MCF 10A (cell line): ENCODE results near the gene ATP2C1. TPM values are rescaled to one million over a fixed set of nuclear protein-coding genes. Genes with fewer than 3 reads are reported as not detected.

Source experiments
- BruUV-seq: library from RNA; stranded (reverse); fragments of 400-500 nt; replicated peaks from 2 replicates; lab custom pipeline; 2021; lab: Mats Ljungman, UMichigan
- CTCF ChIA-PET: fragments of 300-600 bp; sonication (Branson Sonifier 250); formaldehyde crosslinking; extraction: SDS; loops from one replicate; lab custom pipeline; 2021; ENCODE audit warnings: antibody characterized with exemption, inconsistent platforms; lab: Yijun Ruan, JAX
- POLR2A ChIA-PET: fragments of 300-600, 350-650 bp; sonication (Branson Sonifier 250); formaldehyde crosslinking; extraction: SDS; loops from one replicate; lab custom pipeline; 2020; ENCODE audit warnings: antibody characterized with exemption, inconsistent platforms; lab: Yijun Ruan, JAX
- DNase-seq: peaks from one replicate; pipeline ENCODE4 v3.0.0-alpha.2; 2018; ENCODE audit not compliant: unreplicated experiment
- H3K27ac Mint-ChIP-seq: one replicate; pipeline ENCODE4 v1.8.0; 2022; ENCODE audit warnings: mild to moderate bottlenecking, low read depth, mixed read lengths; ENCODE audit not compliant: unreplicated experiment
- H3K27me3 Mint-ChIP-seq: one replicate; pipeline ENCODE4 v1.8.0; 2022; ENCODE audit warnings: mixed read lengths; ENCODE audit not compliant: insufficient read depth, unreplicated experiment
- H3K36me3 Mint-ChIP-seq: one replicate; pipeline ENCODE4 v1.8.0; 2022; ENCODE audit warnings: mild to moderate bottlenecking, moderate library complexity, mixed read lengths; ENCODE audit not compliant: insufficient read depth, unreplicated experiment
- H3K4me1 Mint-ChIP-seq: one replicate; pipeline ENCODE4 v1.8.0; 2022; ENCODE audit warnings: mixed read lengths; ENCODE audit not compliant: insufficient read depth, unreplicated experiment
- H3K4me3 Mint-ChIP-seq: one replicate; pipeline ENCODE4 v1.8.0; 2022; ENCODE audit warnings: mild to moderate bottlenecking, moderate library complexity, mixed read lengths; ENCODE audit not compliant: unreplicated experiment
- H3K9me3 Mint-ChIP-seq: one replicate; pipeline ENCODE4 v1.8.0; 2022; ENCODE audit warnings: mixed read lengths; ENCODE audit not compliant: unreplicated experiment
- intact Hi-C: fragments of 100-400 bp; cut with micrococcal nuclease; formaldehyde crosslinking; loops from 2 replicates; pipeline ENCODE4 v1.14.1; 2022
- total RNA-seq: library from RNA; stranded (reverse); gene quantifications from 2 replicates; pipeline ENCODE4 v1.2.3, GENCODE V29; 2022
- TF ChIP-seq, protein P1 (sequence below): fragments of 200-600 bp; IDR thresholded peaks from one replicate; pipeline ENCODE4 v1.8.0; 2022; ENCODE audit warnings: antibody characterized with exemption, mild to moderate bottlenecking; ENCODE audit not compliant: unreplicated experiment

ATP2C1 gene
- total RNA-seq, 1 experiment from 2014 or later = 52.7 TPM

DNA sequence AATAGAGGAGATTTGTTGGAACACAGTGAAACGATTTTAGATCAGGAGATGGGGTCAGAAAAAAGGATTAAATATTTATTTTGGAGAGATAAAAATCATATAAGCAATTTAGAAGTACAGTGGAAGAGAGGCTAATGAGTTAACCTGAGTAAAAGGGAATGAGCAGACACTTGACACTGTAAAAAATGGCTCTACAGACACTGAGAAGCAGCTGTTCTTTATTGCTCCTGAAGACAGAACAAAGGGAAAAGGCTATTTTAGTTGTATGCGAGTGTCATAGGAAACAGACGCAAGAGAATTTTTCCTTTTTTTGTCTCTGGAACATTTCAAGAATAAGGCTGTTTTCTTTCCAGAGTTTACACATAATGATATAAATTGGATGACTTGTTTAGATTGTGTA lies 98.5 kb downstream of the ATP2C1 start:
- no peaks in the 10 kb centered on the region for H3K27me3 Mint-ChIP-seq
- peak overlapping the region; percentile 44 for H3K27ac Mint-ChIP-seq
- ChIA-PET CTCF (interaction anchor here (0.6 kb wide), 1 partner anchor 330 kb away, joined by 5 read pairs; no protein-coding TSS in a partner anchor), POLR2A (interaction anchor here (0.7 kb wide), 1 partner anchor 890 kb away, joined by 3 read pairs; no protein-coding TSS in a partner anchor)
- BruUV-seq = no TSS peak
- TF ChIP-seq, protein P1, sequence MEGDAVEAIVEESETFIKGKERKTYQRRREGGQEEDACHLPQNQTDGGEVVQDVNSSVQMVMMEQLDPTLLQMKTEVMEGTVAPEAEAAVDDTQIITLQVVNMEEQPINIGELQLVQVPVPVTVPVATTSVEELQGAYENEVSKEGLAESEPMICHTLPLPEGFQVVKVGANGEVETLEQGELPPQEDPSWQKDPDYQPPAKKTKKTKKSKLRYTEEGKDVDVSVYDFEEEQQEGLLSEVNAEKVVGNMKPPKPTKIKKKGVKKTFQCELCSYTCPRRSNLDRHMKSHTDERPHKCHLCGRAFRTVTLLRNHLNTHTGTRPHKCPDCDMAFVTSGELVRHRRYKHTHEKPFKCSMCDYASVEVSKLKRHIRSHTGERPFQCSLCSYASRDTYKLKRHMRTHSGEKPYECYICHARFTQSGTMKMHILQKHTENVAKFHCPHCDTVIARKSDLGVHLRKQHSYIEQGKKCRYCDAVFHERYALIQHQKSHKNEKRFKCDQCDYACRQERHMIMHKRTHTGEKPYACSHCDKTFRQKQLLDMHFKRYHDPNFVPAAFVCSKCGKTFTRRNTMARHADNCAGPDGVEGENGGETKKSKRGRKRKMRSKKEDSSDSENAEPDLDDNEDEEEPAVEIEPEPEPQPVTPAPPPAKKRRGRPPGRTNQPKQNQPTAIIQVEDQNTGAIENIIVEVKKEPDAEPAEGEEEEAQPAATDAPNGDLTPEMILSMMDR = no peak
- H3K4me1 Mint-ChIP-seq = no peaks in the 10 kb centered on the region
- intact Hi-C loops = no loop called here
- no peaks in the 10 kb centered on the region for H3K9me3 Mint-ChIP-seq
- DNase-seq = no peak
- H3K36me3 Mint-ChIP-seq = peaks cover 27% of the 10 kb centered on the region
- no peak overlapping the region for H3K4me3 Mint-ChIP-seq

DNA sequence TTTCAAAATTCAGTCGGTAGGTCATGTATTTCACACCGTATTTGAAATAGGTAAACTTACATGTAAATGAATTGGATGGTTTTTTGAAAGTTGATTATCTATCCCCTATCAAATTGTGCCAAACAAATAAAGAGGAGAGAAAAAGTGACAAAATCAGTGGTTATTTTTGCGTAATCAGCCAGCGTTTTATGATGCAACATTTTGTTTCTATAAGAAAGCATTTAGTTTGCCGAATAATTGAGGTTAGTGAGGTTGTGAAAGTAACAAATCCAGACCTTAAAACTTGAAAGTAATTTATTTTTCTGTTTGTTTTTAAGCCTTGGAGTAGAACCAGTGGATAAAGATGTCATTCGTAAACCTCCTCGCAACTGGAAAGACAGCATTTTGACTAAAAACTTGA lies 103.4 kb downstream of the ATP2C1 start:
- no peak overlapping the region for H3K4me3 Mint-ChIP-seq
- TF ChIP-seq, protein P1 = no peak
- H3K4me1 Mint-ChIP-seq = no peaks in the 10 kb centered on the region
- BruUV-seq = no TSS peak
- peaks cover 24% of the 10 kb centered on the region for H3K36me3 Mint-ChIP-seq
- no peaks in the 10 kb centered on the region for H3K9me3 Mint-ChIP-seq
- peak; percentile 57 for DNase-seq
- H3K27me3 Mint-ChIP-seq = no peaks in the 10 kb centered on the region
- no peak overlapping the region for H3K27ac Mint-ChIP-seq
- ChIA-PET CTCF (interaction anchor here (0.6 to 0.7 kb wide), 2 partner anchors 28 to 180 kb away, joined by 3 read pairs; no protein-coding TSS in a partner anchor), POLR2A (no interaction called here)
- intact Hi-C loops = no loop called here

DNA sequence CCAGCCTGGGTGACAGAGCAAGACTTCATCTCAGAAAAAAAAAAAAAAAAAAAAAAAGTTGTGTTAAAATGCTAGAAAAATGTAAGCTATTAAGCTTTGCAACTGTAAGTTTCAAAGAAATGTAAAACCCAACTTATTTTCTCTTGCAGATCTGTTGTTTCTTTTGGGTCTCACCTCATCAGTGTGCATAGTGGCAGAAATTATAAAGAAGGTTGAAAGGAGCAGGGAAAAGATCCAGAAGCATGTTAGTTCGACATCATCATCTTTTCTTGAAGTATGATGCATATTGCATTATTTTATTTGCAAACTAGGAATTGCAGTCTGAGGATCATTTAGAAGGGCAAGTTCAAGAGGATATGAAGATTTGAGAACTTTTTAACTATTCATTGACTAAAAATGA lies 107.2 kb downstream of the ATP2C1 start:
- Mint-ChIP-seq H3K27ac (no peak overlapping the region), H3K9me3 (no peaks in the 10 kb centered on the region), H3K27me3 (no peaks in the 10 kb centered on the region), H3K4me1 (no peaks in the 10 kb centered on the region), H3K4me3 (no peak overlapping the region), H3K36me3 (peaks cover 28% of the 10 kb centered on the region)
- ChIA-PET POLR2A (no interaction called here), CTCF (interaction anchor here (0.7 to 1.1 kb wide), 2 partner anchors 83 to 1029 kb away, joined by 3 to 6 read pairs; no protein-coding TSS in a partner anchor)
- DNase-seq = no peak
- intact Hi-C loops = loop anchor here (5.0 kb wide), 1 partner anchor 104 kb away; no protein-coding TSS in a partner anchor
- BruUV-seq = no TSS peak
- TF ChIP-seq, protein P1 = no peak

DNA sequence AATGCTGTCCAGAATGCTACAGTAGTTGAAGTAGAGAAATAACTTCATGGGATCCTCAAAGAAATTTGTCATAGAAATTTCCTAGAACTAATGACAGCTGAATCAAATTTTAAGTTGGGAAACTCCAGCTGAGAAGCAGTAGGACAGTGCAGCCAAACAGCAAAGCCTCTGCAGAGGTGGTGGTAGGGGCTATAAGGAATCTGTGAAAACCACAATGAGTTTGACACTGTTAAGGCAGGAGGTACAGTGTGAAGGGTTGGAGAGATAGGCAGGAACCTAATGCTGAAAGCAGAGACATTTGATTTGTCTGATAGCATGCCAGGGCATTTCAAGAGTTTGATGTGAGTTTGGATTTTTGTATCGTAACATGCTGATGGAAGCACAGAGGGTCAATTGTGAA lies 110.7 kb downstream of the ATP2C1 start:
- POLR2A ChIA-PET = interaction anchor here (1.2 kb wide), 1 partner anchor 22 kb away, joined by 3 read pairs; the partner anchor contains the start of genes ASTE1 and NEK11
- CTCF ChIA-PET = interaction anchor here (0.6 kb wide), 2 partner anchors 43 to 653 kb away, joined by 3 read pairs; no protein-coding TSS in a partner anchor
- Mint-ChIP-seq H3K4me1 (no peaks in the 10 kb centered on the region), H3K27me3 (no peaks in the 10 kb centered on the region), H3K9me3 (no peaks in the 10 kb centered on the region), H3K36me3 (peaks cover 28% of the 10 kb centered on the region), H3K4me3 (no peak overlapping the region), H3K27ac (no peak overlapping the region)
- no peak for DNase-seq
- TF ChIP-seq, protein P1 = no peak
- no TSS peak for BruUV-seq
- intact Hi-C loops = loop anchor here (5.0 kb wide), 1 partner anchor 107 kb away; no protein-coding TSS in a partner anchor
